Loucy (cell line): ENCODE measurements around the gene ENTREP1.
"Not testable (repeated sequence)": the region's sequence is repeated elsewhere in the genome, so short reads cannot be mapped to it uniquely, and the experiment has no call there.

Experiments used
- EZH2phosphoT487 ChIP-seq: fragments of 200-600 bp; IDR thresholded peaks from 2 replicates; pipeline ENCODE4 v1.6.1; 2018; ENCODE audit warnings: antibody characterized with exemption, mild to moderate bottlenecking, moderate library complexity, borderline replicate concordance
- TF ChIP-seq, protein P1 (sequence below): fragments of 200-600 bp; sonication (generic); conservative IDR thresholded peaks from 2 replicates; pipeline ENCODE4 v1.5.1; 2014; ENCODE audit warnings: mild to moderate bottlenecking, antibody characterized with exemption, low read length

DNA sequence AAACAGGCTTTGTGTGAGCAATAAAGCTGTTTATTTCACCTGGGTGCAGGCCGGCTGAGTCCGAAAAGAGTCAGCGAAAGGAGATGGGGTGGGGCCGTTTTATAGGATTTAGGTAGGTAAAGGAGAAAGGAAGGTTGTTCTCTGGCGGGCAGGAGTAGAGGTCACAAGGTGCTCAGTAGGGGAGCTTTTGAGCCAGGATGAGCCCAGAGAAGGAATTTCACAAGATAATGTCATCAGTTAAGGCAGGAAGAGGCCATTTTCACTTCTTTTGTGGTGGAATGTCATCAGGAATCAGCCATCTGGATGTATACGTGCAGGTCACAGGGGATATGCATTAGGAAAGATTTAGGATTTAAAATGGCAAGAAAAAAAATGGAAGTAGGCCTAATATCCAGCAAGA is 84.9 kb downstream of the ENTREP1 start:
- TF ChIP-seq, protein P1, sequence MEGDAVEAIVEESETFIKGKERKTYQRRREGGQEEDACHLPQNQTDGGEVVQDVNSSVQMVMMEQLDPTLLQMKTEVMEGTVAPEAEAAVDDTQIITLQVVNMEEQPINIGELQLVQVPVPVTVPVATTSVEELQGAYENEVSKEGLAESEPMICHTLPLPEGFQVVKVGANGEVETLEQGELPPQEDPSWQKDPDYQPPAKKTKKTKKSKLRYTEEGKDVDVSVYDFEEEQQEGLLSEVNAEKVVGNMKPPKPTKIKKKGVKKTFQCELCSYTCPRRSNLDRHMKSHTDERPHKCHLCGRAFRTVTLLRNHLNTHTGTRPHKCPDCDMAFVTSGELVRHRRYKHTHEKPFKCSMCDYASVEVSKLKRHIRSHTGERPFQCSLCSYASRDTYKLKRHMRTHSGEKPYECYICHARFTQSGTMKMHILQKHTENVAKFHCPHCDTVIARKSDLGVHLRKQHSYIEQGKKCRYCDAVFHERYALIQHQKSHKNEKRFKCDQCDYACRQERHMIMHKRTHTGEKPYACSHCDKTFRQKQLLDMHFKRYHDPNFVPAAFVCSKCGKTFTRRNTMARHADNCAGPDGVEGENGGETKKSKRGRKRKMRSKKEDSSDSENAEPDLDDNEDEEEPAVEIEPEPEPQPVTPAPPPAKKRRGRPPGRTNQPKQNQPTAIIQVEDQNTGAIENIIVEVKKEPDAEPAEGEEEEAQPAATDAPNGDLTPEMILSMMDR: not testable (repeated sequence)
- not testable (repeated sequence) for TF ChIP-seq EZH2phosphoT487
